Skeletal muscle satellite cell (primary cell): Measurements from ENCODE around the gene ADGRL1.
A peak's percentile ranks its signal among the peaks of the same experiment; 100 is the strongest.

Source experiments
- H3K27me3 ChIP-seq: 2 replicates; pipeline ENCODE4 v1.7.0; 2013; ENCODE audit warnings: low read length; ENCODE audit not compliant: control insufficient read depth, insufficient read depth
- H3K36me3 ChIP-seq: 2 replicates; pipeline ENCODE4 v1.7.0; 2013; ENCODE audit warnings: mild to moderate bottlenecking, control low read depth, low read length; ENCODE audit not compliant: insufficient read depth
- H3K4me1 ChIP-seq: 2 replicates; pipeline ENCODE4 v1.7.0; 2013; ENCODE audit warnings: low read length; ENCODE audit not compliant: control insufficient read depth, insufficient read depth
- H3K4me2 ChIP-seq: 2 replicates; pipeline ENCODE4 v1.7.0; 2013; ENCODE audit warnings: mild to moderate bottlenecking, low read length
- H3K4me3 ChIP-seq: 2 replicates; pipeline ENCODE4 v1.7.0; 2013; ENCODE audit warnings: low read length
- H3K9ac ChIP-seq: 2 replicates; pipeline ENCODE4 v1.7.0; 2013; ENCODE audit warnings: mild to moderate bottlenecking, low read depth, low read length, moderate library complexity
- H3K9me3 ChIP-seq: replicated peaks from 2 replicates; pipeline ENCODE4 v1.7.0; 2013; ENCODE audit warnings: mild to moderate bottlenecking, control low read depth, low read length

The ADGRL1 gene

DNA sequence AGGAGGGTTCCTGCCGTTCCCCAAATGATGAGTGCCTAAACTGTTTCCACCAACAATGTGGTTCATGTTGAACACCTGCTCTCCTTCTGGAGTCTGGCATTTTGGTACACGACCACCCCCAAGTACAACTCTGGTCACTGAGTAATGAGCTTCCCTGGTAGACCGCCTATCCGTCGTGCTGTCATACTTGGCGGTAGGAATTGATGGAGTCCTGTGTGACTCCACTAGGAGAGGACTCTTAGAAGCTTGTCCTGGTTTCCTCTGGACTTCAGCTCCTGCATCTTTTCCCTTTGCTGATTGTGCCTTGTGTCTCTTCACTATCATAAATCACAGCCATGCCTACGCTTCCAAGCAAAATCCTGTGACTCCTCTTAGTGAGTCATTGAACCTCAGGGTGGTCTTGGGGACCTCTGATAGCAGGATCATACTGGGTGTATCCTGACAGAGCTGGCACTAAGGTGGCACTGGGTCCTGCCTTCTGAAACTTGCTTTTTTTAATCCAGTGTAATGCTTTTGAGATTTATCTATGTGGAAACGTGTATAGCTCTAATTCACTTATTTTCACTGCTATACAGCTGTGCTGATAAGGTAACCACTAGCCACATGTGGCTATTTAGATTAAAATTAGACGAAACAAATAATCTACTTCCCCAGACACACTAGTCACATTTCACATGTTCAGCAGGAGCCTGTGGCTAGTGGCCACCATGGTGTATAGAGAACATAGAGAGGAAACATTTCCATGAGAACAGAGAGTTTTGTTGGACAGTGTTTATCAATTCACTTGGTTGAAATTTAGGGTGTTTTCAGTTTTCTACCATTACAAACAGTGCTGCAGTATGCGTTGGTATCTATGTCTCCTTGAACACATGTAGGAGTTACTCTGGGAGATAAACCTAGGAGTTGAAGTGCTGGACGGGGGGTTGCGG is 63.4 kb downstream of the ADGRL1 start:
- H3K36me3 ChIP-seq, result no peaks in the 10 kb centered on the region
- peaks cover 24% of the 10 kb centered on the region for H3K4me1 ChIP-seq
- H3K9me3 ChIP-seq, result no peaks in the 10 kb centered on the region

DNA sequence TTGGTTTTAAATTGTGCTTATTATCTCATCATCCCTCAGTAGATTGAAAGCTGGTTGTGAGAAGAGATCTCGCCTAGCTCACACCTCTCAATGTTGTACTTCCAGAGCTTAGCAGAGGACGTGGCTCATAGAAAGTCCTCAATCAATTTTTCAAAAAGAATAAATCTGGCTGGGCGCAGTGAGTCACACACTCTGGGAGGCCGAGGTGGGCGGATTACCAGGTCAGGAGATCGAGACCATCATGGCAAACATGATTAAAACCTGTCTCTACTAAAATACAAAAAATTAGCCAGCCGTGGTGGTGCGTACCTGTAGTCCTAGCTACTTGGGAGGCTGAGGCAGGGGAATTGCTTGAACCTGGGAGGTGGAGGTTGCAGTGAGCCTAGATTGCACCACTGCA is 64.9 kb downstream of the ADGRL1 start:
- H3K27me3 ChIP-seq, result no peaks in the 10 kb centered on the region
- peaks cover 15% of the 10 kb centered on the region for H3K4me1 ChIP-seq
- no peak overlapping the region for H3K4me3 ChIP-seq
- no peaks in the 10 kb centered on the region for H3K36me3 ChIP-seq
- H3K4me2 ChIP-seq, result no peak overlapping the region
- H3K9me3 ChIP-seq, result no peaks in the 10 kb centered on the region
- H3K9ac ChIP-seq, result no peak overlapping the region

More for the DNA sequence above, 63.4 kb downstream of the ADGRL1 start:
- Histone ChIP-seq H3K4me3 (no peak overlapping the region), H3K27me3 (no peaks in the 10 kb centered on the region), H3K9ac (no peak overlapping the region), H3K4me2 (no peak overlapping the region)

DNA sequence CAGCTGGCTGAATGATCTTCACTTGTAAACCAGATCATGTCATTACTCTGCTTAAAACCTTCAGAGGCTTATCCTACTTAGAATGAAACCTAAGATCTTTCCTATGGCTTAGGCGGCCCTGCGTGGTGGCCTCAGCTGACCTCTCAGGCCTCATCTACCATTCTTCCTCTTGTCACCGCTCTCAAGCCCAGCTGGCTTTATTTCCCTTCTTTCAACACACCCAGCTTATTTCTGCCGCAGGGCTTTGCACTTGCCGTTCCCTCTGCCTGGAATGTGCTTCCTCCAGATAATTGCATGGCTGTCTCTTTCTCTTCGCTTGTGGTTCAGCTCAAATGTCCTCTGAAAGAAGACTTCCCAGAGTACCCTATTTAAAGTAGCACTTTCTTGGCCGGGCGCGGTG is 66.0 kb downstream of the ADGRL1 start:
- Histone ChIP-seq H3K36me3 (no peaks in the 10 kb centered on the region), H3K4me3 (no peak overlapping the region), H3K4me2 (no peak overlapping the region), H3K9ac (no peak overlapping the region), H3K9me3 (no peaks in the 10 kb centered on the region), H3K4me1 (peaks cover 21% of the 10 kb centered on the region), H3K27me3 (no peaks in the 10 kb centered on the region)

DNA sequence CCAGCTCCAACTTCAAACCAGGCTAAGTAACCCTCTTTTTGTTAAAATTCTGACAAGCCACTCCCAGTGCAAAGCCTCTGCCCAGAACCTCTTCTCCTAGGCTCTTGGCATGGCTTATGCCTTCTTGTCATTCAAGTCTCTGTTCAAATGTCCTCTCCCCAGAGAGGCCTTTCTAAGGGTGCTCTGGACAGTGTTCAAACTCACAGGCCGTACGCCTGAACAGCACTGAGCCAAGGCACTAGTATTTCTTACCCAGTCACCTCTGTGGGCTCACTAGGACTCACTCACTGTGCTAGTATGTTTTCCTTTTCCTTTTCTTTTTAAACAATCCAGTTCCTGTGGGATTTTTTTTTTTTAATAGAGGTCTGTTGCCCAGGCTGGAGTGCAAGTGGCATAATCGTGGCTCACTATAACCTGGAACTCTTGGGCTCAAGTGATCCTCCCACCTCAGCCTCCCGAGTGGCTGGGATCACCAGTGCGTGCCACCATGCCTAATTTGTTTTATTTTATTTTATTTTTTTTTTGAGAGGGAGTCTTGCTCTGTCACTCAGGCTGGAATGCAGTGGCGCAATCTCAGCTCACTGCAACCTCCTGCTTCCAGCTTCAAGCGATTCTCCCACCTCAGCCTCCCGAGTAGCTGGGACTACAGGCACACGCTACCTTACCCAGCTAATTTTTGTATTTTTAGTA is 67.2 kb downstream of the ADGRL1 start:
- Histone ChIP-seq H3K4me2 (peak overlapping the region; percentile 34), H3K9ac (no peak overlapping the region), H3K36me3 (no peaks in the 10 kb centered on the region), H3K9me3 (no peaks in the 10 kb centered on the region), H3K27me3 (no peaks in the 10 kb centered on the region), H3K4me1 (peaks cover 21% of the 10 kb centered on the region), H3K4me3 (no peak overlapping the region)

DNA sequence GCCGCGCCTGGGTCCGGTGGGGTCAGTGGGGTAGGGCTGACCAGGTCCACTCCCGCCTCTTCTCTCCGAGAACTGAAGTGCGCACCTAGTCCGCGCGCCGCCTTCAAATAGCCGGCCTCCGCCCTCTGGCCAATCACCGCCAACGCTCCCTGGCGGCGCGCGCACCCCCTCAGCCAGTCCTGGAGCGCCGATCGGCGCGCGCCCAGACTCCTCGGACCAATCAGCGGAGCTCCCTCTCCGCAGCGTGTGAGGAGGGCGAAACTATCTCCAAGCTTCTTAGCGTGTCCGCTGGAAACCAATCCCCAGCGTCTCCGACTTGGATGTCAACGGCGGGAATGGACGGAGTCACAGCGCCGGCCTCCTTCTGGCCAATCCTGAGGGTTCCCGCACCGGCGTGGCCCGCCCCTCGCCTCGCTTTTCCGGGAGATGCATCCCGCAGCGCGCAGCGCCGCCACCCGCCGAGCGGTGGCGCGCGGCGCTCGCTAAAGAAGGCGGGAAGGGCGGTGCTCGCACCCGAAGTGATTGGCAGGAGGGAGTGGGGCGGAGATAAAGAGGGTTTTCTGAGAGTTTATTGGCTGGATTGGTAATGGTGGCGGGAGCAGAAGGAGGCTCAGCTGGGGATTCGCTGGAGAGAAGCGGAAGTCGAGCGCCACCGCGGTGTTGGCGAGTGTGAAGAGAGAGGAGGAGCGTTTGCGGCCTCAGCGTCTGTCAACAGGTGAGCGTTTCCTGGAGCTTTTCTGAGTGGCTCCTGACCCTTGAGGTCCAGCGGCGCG is 69.3 kb downstream of the ADGRL1 start, which contains the start of gene ASF1B:
Gene ASF1B, minus strand, starts transcription at position 81 of the 773 bp plus-strand sequence. CDS start 133 bp downstream, outside the sequence.
- H3K9me3 ChIP-seq, result no peaks in the 10 kb centered on the region
- peak within 1 kb of the TSS; percentile 88 for H3K4me3 ChIP-seq
- no peaks in the 10 kb centered on the region for H3K36me3 ChIP-seq

DNA sequence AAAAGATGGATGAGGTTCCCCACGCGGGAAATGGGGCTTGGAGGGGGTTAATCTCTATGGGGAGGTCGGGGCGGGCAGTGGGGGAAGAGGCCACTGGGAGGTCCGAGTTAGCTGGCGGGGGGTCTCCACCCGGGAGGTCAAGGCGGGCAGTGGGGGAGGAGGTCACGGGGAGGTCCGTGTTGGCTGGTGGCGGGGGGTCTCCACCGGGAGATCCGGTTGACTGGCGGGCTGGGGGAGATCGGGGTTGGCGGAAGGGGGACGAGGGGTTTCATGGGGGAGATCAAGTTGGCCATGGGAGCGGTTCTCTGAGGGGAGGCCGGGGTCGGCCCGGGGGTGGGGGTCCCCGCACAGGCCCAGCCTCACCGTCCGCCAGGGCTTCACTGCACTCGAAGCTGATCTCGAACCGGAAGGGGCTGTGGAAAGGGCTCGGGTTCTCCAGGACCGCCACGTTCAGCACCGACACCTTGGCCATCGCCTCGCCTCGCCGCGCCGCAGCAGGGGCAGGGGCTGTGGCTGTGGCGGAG is 69.9 kb downstream of the ADGRL1 start:
- peak overlapping the region; percentile 88 for H3K4me3 ChIP-seq
- H3K4me1 ChIP-seq, result peaks cover 21% of the 10 kb centered on the region

More for the DNA sequence above, 69.3 kb downstream of the ADGRL1 start, which contains the start of gene ASF1B:
- Histone ChIP-seq H3K4me2 (peak within 1 kb of the TSS; percentile 87), H3K27me3 (no peaks in the 10 kb centered on the region), H3K4me1 (peaks cover 21% of the 10 kb centered on the region), H3K9ac (peak within 1 kb of the TSS; percentile 86)

DNA sequence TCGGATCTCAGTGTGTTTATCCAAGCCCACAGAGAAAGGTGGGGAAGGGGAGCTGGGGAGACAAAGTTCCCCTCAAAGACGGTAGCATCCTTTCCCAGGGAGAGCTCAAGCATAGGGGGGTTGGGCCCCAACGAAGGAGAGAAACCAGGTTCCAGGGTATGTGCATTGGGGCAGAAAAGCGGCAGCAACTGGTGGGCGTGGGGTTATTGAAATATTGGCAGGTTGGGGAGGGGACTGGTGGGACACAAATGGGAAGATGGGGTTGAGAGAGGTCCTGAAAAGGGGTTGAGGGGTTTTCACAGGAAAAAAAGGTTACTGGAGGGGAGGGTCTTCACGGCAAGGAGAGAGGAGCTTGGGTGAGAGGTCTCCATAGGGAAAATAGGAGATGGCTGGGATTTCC is 70.6 kb downstream of the ADGRL1 start:
- Histone ChIP-seq H3K4me3 (peak overlapping the region; percentile 88), H3K9ac (peak overlapping the region; percentile 72), H3K4me1 (peaks cover 21% of the 10 kb centered on the region)

More for the DNA sequence above, 69.9 kb downstream of the ADGRL1 start:
- no peaks in the 10 kb centered on the region for H3K9me3 ChIP-seq
- H3K9ac ChIP-seq, result peak overlapping the region; percentile 72
- no peaks in the 10 kb centered on the region for H3K27me3 ChIP-seq
- H3K36me3 ChIP-seq, result no peaks in the 10 kb centered on the region
- peak overlapping the region; percentile 87 for H3K4me2 ChIP-seq

DNA sequence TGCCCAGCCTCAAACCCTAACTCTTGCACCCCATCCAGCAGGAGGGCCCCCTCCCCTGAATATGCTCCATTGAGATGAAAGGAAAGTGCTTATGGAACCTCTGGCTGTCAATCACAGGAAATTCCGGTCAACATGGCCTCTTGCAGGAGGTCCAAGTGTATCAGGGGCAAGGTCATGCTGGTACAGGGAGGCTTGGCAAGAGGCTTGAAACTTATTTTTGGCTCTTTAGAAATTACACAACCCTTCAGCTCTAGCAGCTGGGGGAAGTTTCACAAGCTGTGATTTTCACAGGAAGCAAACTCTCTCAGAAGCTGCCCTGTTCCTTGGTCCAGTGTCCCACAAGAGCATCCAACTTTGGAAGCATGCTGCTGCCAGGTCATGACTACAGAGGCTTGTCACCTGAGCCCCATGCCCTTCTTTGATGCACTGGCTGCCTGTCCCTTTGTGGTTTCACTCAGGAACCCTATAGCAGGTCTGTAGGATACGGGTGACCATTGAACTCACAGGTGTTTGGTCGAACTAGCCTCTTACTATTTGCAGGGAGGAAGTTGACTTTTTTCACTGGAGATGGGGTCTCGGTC is 78.0 kb downstream of the ADGRL1 start:
- H3K4me2 ChIP-seq, result no peak overlapping the region
- no peaks in the 10 kb centered on the region for H3K9me3 ChIP-seq
- H3K4me3 ChIP-seq, result no peak overlapping the region
- H3K4me1 ChIP-seq, result no peaks in the 10 kb centered on the region
- no peaks in the 10 kb centered on the region for H3K36me3 ChIP-seq
- no peak overlapping the region for H3K9ac ChIP-seq
- no peaks in the 10 kb centered on the region for H3K27me3 ChIP-seq

More for the DNA sequence above, 70.6 kb downstream of the ADGRL1 start:
- Histone ChIP-seq H3K4me2 (peak overlapping the region; percentile 87), H3K9me3 (no peaks in the 10 kb centered on the region), H3K27me3 (no peaks in the 10 kb centered on the region), H3K36me3 (no peaks in the 10 kb centered on the region)

DNA sequence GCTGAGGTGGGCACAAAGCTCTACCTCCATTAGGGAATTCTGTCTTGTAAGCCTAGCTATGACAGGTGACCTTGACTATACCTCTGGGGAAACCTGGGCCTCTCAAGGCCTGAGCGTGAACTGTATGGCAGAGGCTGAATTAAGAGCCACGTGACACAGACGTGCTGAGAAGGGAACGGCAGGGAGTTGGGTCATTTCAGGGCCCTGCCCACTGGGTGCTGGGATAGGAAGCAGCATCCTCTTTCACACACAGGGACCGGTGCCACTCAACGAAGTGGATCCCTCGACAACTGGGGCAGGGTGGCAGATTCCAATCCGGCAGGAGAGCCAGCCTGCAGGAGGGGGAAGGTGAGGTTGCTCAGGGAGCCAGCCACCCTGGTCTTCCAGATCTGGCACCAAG is 78.8 kb downstream of the ADGRL1 start:
- Histone ChIP-seq H3K27me3 (no peaks in the 10 kb centered on the region), H3K36me3 (no peaks in the 10 kb centered on the region), H3K4me1 (no peaks in the 10 kb centered on the region), H3K4me2 (no peak overlapping the region), H3K9ac (no peak overlapping the region), H3K4me3 (no peak overlapping the region), H3K9me3 (no peaks in the 10 kb centered on the region)

DNA sequence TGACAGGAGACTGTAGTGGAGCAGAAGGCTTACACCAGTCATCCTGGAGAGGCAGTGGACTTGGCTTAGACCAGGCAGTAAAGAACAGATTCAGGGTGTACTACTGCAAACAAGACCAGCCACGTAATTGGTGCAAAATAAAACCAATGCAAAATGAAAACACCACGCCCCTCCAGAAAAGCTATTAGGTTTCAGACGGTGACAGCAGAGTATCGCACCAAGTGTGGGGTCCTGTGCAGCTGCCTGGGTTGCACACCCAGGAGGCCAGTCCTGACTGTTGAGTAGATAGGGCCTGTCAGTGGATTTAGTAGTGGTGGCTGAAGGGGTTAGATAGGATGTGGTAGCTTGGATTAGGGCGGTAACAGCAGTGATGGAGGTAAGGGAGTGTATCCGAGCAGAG is 83.0 kb downstream of the ADGRL1 start:
- H3K4me1 ChIP-seq, result peaks cover 16% of the 10 kb centered on the region
- H3K4me2 ChIP-seq, result no peak overlapping the region
- H3K27me3 ChIP-seq, result no peaks in the 10 kb centered on the region
- no peaks in the 10 kb centered on the region for H3K9me3 ChIP-seq
- no peak overlapping the region for H3K4me3 ChIP-seq
- no peaks in the 10 kb centered on the region for H3K36me3 ChIP-seq
- H3K9ac ChIP-seq, result no peak overlapping the region

DNA sequence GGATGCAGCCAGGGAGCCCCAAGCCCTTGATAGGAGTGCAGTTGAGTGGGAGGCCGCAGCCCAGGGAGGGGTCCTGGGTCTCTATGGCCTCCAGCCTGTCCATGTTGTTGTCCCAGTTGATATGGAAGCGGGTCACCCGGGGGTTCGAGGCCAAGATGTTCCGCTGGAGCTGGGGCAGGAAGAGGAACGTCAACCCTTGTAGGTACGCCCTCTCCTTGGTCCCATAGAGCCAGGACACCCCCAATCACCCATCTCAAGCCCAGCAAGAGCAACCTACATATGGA is 85.5 kb downstream of the ADGRL1 start:
- Histone ChIP-seq H3K27me3 (no peaks in the 10 kb centered on the region), H3K9me3 (no peaks in the 10 kb centered on the region), H3K4me2 (no peak overlapping the region), H3K36me3 (no peaks in the 10 kb centered on the region), H3K9ac (no peak overlapping the region), H3K4me3 (no peak overlapping the region), H3K4me1 (peaks cover 29% of the 10 kb centered on the region)
